NCI-H1105 treated with DMSO at 0.1 percent for 48 hours (cell line): Measurements from ENCODE around the gene BLOC1S6.
"Not testable (repeated sequence)": the region's sequence is repeated elsewhere in the genome, so short reads cannot be mapped to it uniquely, and the experiment has no call there.

Experiments used
- DNase-seq: peaks from one replicate; lab custom pipeline; 2025; lab: John Stamatoyannopoulos, UW

The BLOC1S6 gene

DNA sequence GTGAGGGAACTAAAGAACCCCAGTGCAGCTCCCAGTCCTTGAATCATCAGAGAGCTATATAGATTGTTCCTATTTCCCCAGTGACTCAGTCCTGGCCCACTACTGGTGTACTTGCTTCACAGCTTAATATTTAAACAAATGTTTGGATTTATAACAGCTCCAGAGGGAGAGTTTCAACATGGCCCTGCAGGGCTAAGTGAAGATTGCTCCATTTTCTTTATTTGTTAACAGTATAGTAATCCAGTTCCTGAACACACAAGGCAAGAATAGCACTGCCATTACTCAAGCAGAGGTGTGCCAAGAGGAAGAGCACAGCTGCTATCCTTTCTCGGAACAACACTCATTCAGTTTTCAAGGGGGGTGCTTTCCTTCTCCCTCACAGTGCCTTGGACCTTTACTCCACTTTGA lies 54.2 kb downstream of the BLOC1S6 start:
- DNase-seq: no peak

- DNase-seq: no peak
These were observed 55.1 kb downstream of the BLOC1S6 start for GRCh38 chr15:45641999-45642932.

DNA sequence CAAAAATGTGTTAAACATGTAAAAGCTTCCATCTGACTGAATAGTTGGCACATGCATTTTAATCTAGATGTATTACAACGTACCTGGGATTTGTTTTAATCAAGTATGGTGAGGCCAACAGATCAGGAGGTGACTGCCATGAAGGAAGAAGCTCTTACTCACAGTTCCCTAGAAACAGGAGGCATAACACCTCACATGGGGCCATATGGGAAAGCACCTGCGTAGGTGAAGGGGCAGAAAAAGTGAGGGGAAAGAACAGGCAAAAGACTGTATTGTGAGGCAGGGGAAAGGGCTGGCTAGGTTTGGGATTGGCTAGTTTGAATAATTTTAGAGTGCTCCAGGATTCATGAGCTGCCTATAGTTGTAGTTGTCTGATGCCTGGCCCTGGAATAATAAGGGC lies 57.3 kb downstream of the BLOC1S6 start:
- DNase-seq: no peak

DNA sequence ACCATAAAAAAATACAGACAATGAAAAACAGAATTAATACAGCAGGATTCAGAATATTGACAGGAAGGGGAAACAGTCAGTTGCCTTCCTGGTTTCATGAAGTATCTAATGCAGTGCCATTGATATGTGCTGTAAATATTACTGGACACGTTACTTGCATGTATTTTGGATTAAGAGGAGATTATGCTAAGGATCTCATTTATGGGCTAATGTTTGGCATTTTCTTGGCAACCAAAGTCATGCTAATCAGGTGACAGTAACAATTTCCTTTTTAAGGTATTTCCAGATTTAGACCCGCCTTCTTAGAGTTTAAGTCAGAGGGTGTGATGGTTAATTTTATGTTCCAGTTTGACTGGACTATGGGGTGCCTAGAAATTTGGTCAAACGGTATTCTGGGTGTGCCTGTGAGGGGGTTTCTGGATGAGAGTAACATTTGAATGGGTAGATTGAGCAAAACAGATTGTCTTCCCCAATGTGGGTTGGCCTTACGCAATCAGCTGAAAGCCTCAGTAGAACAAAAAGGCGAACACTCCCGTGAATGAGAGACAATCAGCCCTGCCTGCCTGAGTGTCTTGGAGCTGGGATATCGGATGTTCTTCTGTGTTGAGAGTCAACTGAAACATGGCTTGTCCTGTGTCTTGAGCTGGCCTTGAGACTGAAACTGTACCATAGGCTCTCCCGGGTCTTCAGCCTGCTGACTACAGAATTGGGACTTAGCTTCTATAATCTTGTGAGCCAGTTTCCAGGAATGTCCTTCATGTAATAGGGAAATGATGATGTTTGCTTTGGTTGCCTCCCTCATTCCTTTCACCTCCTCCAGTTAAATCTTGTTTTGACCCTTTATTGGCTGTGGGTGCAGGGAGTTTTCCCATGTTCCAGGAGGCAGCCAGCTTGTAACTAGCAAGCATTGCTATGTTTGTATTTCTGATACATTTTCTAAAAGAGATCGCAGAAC lies 58.1 kb downstream of the BLOC1S6 start:
- DNase-seq: no peak

GRCh38 chr15:45646220-45646619 lies 59.0 kb downstream of the BLOC1S6 start:
- DNase-seq: no peak

GRCh38 chr15:45647828-45648227 lies 60.6 kb downstream of the BLOC1S6 start:
- no peak for DNase-seq

- DNase-seq: no peak
These were observed 61.5 kb downstream of the BLOC1S6 start for GRCh38 chr15:45648521-45649200.

DNA sequence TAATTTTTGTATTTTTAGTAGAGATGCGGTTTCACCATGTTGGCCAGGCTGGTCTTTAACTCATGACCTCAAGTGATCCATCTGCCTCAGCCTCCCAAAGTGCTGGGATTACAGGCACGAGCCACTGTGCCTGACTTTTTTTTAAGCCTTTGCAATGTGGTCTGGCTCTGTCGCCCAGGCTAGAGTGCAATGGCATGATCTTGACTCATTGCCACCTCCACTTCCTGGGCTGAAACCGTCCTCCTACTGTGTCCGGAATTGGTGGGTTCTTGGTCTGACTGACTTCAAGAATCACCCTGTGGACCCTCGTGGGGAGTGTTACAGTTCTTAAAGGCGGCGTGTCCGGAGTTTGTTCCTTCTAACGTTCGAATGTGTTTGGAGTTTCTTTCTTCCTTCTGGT lies 62.8 kb downstream of the BLOC1S6 start:
- DNase-seq: not testable (repeated sequence)

DNA sequence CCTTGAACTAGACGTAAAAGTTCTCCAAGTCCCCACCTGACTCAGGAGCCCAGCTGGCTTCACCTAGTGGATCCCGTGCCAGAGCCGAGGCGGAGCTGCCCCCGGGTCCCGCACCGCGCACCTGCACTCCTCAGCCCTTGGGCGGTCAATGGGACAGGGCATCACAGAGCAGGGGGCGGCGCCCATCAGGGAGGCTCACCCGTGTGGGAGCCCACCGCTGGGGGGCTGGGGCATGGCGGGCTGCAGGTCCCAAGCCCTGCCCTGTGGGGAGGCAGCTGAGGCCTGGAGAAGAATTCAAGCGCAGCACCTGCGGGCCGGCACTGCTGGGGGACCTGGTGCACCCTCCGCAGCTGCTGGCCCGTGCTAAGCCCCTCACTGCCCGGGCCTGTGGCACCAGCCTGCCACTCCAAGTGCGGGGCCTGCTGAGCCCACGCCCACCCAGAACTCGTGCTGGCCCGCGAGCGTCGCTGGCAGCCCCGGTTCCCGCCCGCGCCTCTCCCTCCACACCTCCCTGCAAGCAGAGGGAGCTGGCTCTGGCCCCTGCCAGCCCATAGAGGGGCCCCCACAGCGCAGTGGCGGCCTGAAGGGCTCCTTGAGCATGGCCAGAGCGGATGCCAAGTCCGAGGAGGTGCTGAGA lies 63.8 kb downstream of the BLOC1S6 start:
- no peak for DNase-seq

- no peak for DNase-seq
These were observed 66.7 kb downstream of the BLOC1S6 start for GRCh38 chr15:45653702-45654424.

GRCh38 chr15:45654749-45655148 lies 67.6 kb downstream of the BLOC1S6 start:
- no peak for DNase-seq

DNA sequence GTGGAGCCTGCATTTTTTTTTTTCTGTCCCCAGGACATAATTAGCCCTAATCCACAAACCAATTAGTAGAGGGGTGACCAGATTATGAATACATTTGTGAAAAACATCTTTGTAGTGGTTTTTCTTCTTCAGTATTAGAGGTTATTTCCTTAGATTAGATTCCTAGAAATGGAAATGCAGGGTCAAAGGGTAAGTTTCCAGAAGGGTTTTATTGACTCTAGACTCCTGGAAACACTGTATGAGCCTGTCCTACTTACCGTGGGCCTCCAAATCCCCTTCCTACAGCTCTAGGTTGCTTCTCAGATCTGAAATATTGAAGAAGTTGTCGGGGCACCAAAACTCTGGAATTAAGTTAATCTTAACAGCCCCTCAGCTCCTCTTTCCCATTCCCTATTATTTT lies 70.1 kb downstream of the BLOC1S6 start:
- DNase-seq: no peak

DNA sequence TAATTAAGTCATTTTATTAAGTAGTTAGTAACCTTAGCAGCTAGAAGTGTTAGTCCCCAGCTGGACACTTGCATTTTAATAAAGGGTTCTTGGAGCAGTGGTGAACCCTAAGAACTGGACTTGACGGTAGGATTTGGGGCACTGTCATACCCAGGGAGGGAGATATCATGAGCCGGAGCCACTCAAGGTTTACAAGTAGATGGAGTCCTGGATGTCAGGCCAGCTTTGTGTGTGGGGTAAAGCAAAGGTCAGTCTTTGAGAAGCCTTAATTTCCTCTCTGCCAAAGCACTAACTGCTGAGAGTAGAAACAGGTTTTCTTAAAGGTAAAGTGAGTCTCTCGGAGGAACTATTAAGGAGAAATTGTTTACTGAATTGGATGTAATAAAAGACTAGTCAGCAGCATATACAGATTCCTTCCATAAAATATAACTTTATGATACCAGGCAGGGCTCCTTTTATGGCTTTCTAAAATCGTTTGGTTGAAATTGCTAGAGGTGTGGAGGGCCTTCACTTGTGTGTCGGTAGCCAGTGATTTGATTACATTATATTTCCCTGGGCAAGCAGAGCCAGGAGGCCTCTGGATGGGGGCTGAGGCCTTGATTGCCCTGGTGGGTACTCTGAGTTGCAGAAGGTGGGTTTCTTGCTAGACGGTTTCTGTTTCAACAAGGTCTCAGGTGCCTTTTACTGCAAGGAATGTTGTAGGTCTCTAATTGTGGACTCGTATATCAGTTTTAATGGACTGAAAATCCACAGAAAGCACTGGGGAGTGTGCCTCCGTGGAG lies 70.8 kb downstream of the BLOC1S6 start:
- no peak for DNase-seq
